Osteocyte (in vitro differentiated cells): ENCODE measurements around the gene C1orf115. TPM values are rescaled to one million over a fixed set of nuclear protein-coding genes. Genes with fewer than 3 reads are reported as not detected.

Experiments used
- DNase-seq: peaks from one replicate; pipeline ENCODE4 v3.0.0; 2021; ENCODE audit warnings: mixed read lengths; ENCODE audit not compliant: unreplicated experiment; ENCODE audit errors: extremely low spot score
- H3K27ac Mint-ChIP-seq: one replicate; pipeline ENCODE4 v1.8.0; 2021; ENCODE audit warnings: mild to moderate bottlenecking, mixed read lengths; ENCODE audit not compliant: unreplicated experiment
- H3K27me3 Mint-ChIP-seq: one replicate; pipeline ENCODE4 v1.8.0; 2021; ENCODE audit warnings: mixed read lengths; ENCODE audit not compliant: unreplicated experiment
- H3K36me3 Mint-ChIP-seq: one replicate; pipeline ENCODE4 v1.8.0; 2021; ENCODE audit warnings: mixed read lengths; ENCODE audit not compliant: unreplicated experiment
- H3K4me1 Mint-ChIP-seq: one replicate; pipeline ENCODE4 v1.8.0; 2021; ENCODE audit warnings: mixed read lengths; ENCODE audit not compliant: unreplicated experiment
- H3K4me3 Mint-ChIP-seq: one replicate; pipeline ENCODE4 v1.8.0; 2021; ENCODE audit warnings: mild to moderate bottlenecking, moderate library complexity, mixed read lengths; ENCODE audit not compliant: unreplicated experiment
- H3K9me3 Mint-ChIP-seq: one replicate; pipeline ENCODE4 v1.8.0; 2021; ENCODE audit warnings: mixed read lengths; ENCODE audit not compliant: unreplicated experiment
- CTCF ChIP-seq: fragments of 200-600 bp; sonication (generic); IDR thresholded peaks from 2 replicates; pipeline ENCODE4 v1.5.0; 2021; ENCODE audit warnings: antibody characterized with exemption, mild to moderate bottlenecking, moderate library complexity
- total RNA-seq: library from RNA; stranded (reverse); gene quantifications from 2 replicates; pipeline ENCODE4 v1.2.1, GENCODE V29; 2021

The C1orf115 gene
- total RNA-seq, 1 donor from 2014 or later, result 5.6 TPM

- no peak for DNase-seq
- H3K9me3 Mint-ChIP-seq, result no peaks in the 10 kb centered on the region
- H3K27ac Mint-ChIP-seq, result no peak overlapping the region
- H3K27me3 Mint-ChIP-seq, result no peaks in the 10 kb centered on the region
- H3K36me3 Mint-ChIP-seq, result no peaks in the 10 kb centered on the region
- no peak overlapping the region for H3K4me3 Mint-ChIP-seq
- TF ChIP-seq CTCF, result no peak
- no peaks in the 10 kb centered on the region for H3K4me1 Mint-ChIP-seq
Measured at GRCh38 chr1:220655961-220656740, 34.0 kb upstream of the C1orf115 start.

GRCh38 chr1:220666349-220666748, 23.8 kb upstream of the C1orf115 start:
- H3K36me3 Mint-ChIP-seq, result no peaks in the 10 kb centered on the region
- no peak overlapping the region for H3K27ac Mint-ChIP-seq
- H3K27me3 Mint-ChIP-seq, result peaks cover 11% of the 10 kb centered on the region
- H3K4me1 Mint-ChIP-seq, result no peaks in the 10 kb centered on the region
- H3K9me3 Mint-ChIP-seq, result peaks cover 9% of the 10 kb centered on the region
- DNase-seq, result no peak
- no peak for TF ChIP-seq CTCF
- H3K4me3 Mint-ChIP-seq, result no peak overlapping the region

GRCh38 chr1:220669005-220669404, 21.2 kb upstream of the C1orf115 start:
- Mint-ChIP-seq H3K27me3 (peaks cover 23% of the 10 kb centered on the region), H3K4me1 (no peaks in the 10 kb centered on the region), H3K9me3 (peaks cover 9% of the 10 kb centered on the region), H3K4me3 (no peak overlapping the region), H3K36me3 (no peaks in the 10 kb centered on the region), H3K27ac (no peak overlapping the region)
- TF ChIP-seq CTCF, result no peak
- DNase-seq, result no peak

- no peaks in the 10 kb centered on the region for H3K36me3 Mint-ChIP-seq
- peaks cover 27% of the 10 kb centered on the region for H3K27me3 Mint-ChIP-seq
- no peak for TF ChIP-seq CTCF
- peaks cover 9% of the 10 kb centered on the region for H3K9me3 Mint-ChIP-seq
- no peak for DNase-seq
- no peak overlapping the region for H3K4me3 Mint-ChIP-seq
- H3K4me1 Mint-ChIP-seq, result no peaks in the 10 kb centered on the region
- H3K27ac Mint-ChIP-seq, result no peak overlapping the region
Measured at GRCh38 chr1:220670365-220670764, 19.8 kb upstream of the C1orf115 start.

GRCh38 chr1:220673921-220674320, 16.2 kb upstream of the C1orf115 start:
- no peak overlapping the region for H3K27ac Mint-ChIP-seq
- DNase-seq, result no peak
- no peak for TF ChIP-seq CTCF
- peaks cover 9% of the 10 kb centered on the region for H3K9me3 Mint-ChIP-seq
- no peak overlapping the region for H3K4me3 Mint-ChIP-seq
- no peaks in the 10 kb centered on the region for H3K36me3 Mint-ChIP-seq
- H3K4me1 Mint-ChIP-seq, result no peaks in the 10 kb centered on the region
- H3K27me3 Mint-ChIP-seq, result peaks cover 38% of the 10 kb centered on the region
